GM23248 (cell line): Measurements from ENCODE around the gene SLIT3. TPM values are rescaled to one million over a fixed set of nuclear protein-coding genes. Genes with fewer than 3 reads are reported as not detected.

Experiments used
- DNase-seq: peaks from one replicate; pipeline ENCODE4 v3.0.0-alpha.2; 2015
- H2AFZ ChIP-seq: fragments of 200-600 bp; sonication (generic); 2 replicates; pipeline ENCODE4 v1.6.1; 2016; ENCODE audit warnings: antibody characterized with exemption
- H3F3A ChIP-seq: fragments of 200-600 bp; sonication (generic); 2 replicates; pipeline ENCODE4 v1.6.1; 2016; ENCODE audit warnings: mild to moderate bottlenecking, antibody characterized with exemption, mixed run types; ENCODE audit not compliant: insufficient read depth
- H3K27ac ChIP-seq: fragments of 200-600 bp; sonication (generic); 2 replicates; pipeline ENCODE4 v1.5.1; 2016; ENCODE audit warnings: mild to moderate bottlenecking
- H3K27me3 ChIP-seq: fragments of 200-600 bp; sonication (generic); replicated peaks from 2 replicates; pipeline ENCODE4 v1.6.1; 2016; ENCODE audit warnings: mild to moderate bottlenecking; ENCODE audit not compliant: insufficient read depth
- H3K36me3 ChIP-seq: fragments of 200-600 bp; sonication (generic); 2 replicates; pipeline ENCODE4 v1.6.1; 2016; ENCODE audit warnings: low read depth, mild to moderate bottlenecking
- H3K4me1 ChIP-seq: fragments of 200-600 bp; sonication (generic); 2 replicates; pipeline ENCODE4 v1.6.1; 2016; ENCODE audit warnings: mild to moderate bottlenecking; ENCODE audit not compliant: insufficient read depth
- H3K4me2 ChIP-seq: fragments of 200-600 bp; sonication (generic); one replicate; pipeline ENCODE4 v1.6.1; 2016; ENCODE audit warnings: mild to moderate bottlenecking; ENCODE audit not compliant: unreplicated experiment
- H3K4me3 ChIP-seq: fragments of 200-600 bp; sonication (generic); 2 replicates; pipeline ENCODE4 v1.5.1; 2016; ENCODE audit warnings: mild to moderate bottlenecking
- H3K79me2 ChIP-seq: fragments of 200-600 bp; sonication (generic); 2 replicates; pipeline ENCODE4 v1.6.1; 2016; ENCODE audit warnings: mild to moderate bottlenecking; ENCODE audit not compliant: insufficient read depth
- H3K9ac ChIP-seq: fragments of 200-600 bp; sonication (generic); 2 replicates; pipeline ENCODE4 v1.6.1; 2016; ENCODE audit warnings: mild to moderate bottlenecking
- H3K9me2 ChIP-seq: fragments of 200-600 bp; sonication (generic); 2 replicates; pipeline ENCODE4 v1.6.1; 2016; ENCODE audit warnings: mixed run types, mild to moderate bottlenecking, moderate library complexity; ENCODE audit not compliant: insufficient read depth
- H3K9me3 ChIP-seq: fragments of 200-600 bp; sonication (generic); one replicate; pipeline ENCODE4 v1.6.1; 2017; ENCODE audit warnings: low read depth
- H4K20me1 ChIP-seq: fragments of 200-600 bp; sonication (generic); 2 replicates; pipeline ENCODE4 v1.6.0; 2016; ENCODE audit not compliant: insufficient read depth
- EZH2 ChIP-seq: fragments of 200-600 bp; sonication (generic); IDR thresholded peaks from 2 replicates; pipeline ENCODE4 v1.6.1; 2018; ENCODE audit warnings: antibody characterized with exemption, mild to moderate bottlenecking; ENCODE audit not compliant: insufficient read depth, poor library complexity, severe bottlenecking
- EZH2phosphoT487 ChIP-seq: fragments of 200-600 bp; sonication (generic); IDR thresholded peaks from 2 replicates; pipeline ENCODE4 v1.6.1; 2018; ENCODE audit warnings: antibody characterized with exemption, moderate library complexity, mild to moderate bottlenecking, low read depth; ENCODE audit not compliant: insufficient read depth
- WGBS, 2 experiments: methylation state at CpG; one replicate each; pipeline ENCODE4 v1.1.6; 2015 to 2017; ENCODE audit warnings: low lambda C conversion rate in 2 of 2, low coverage in 1 of 2; ENCODE audit errors: missing lambda C conversion rate in 2 of 2; 5-methylcytosine and 5-hydroxymethylcytosine counted together
- in situ Hi-C: fragments of 300-500 bp; cut with MboI; formaldehyde crosslinking; loops from 2 replicates; pipeline ENCODE4 v1.15.0; 2020
- polyA plus RNA-seq: library from polyadenylated mRNA; unstranded; fragments of >200 nt; fragmentation: Nextera tagmentation; extraction: Ambion mirVana; gene quantifications from 2 replicates; pipeline ENCODE4 v1.2.1, GENCODE V29; 2016
- total RNA-seq: library from RNA; depleted of rRNA; stranded (reverse); fragments of >200 nt; shearing (Covaris generic); gene quantifications from 2 replicates; pipeline ENCODE4 v1.2.3, GENCODE V29; 2014

SLIT3 gene
- total and polyA plus RNA-seq, 2 experiments from 2014 or later, result 61.9 to 100 TPM

GRCh38 chr5:168879331-168879730, 421.6 kb downstream of the SLIT3 start:
- Histone ChIP-seq H3K4me1 (0 out of 2 replicates have a peak, but pooled peaks cover 7% of the 10 kb centered on the region), H3K79me2 (no peaks in the 10 kb centered on the region), H3K9me3 (no peaks in the 10 kb centered on the region), H3K9me2 (no peaks in the 10 kb centered on the region), H3K4me2 (no peak overlapping the region), H3K27ac (no peak overlapping the region), H2AFZ (no peak overlapping the region), H3K36me3 (no peaks in the 10 kb centered on the region), H3K9ac (no peak overlapping the region), H3F3A (no peaks in the 10 kb centered on the region), H3K4me3 (no peak overlapping the region), H4K20me1 (no peaks in the 10 kb centered on the region), H3K27me3 (no peaks in the 10 kb centered on the region)
- in situ Hi-C loops, result no loop called here
- no peak for DNase-seq
- 94 to 97% methylated on average over 2 of the region's 2 CpGs for whole genome bisulfite sequencing, 2 experiments
- TF ChIP-seq EZH2phosphoT487 (no peak), EZH2 (no peak)

- Histone ChIP-seq H3K9me3 (no peaks in the 10 kb centered on the region), H3K4me1 (0 out of 2 replicates have a peak, but pooled peaks cover 7% of the 10 kb centered on the region), H3K36me3 (no peaks in the 10 kb centered on the region), H3K4me3 (no peak overlapping the region), H3K27ac (no peak overlapping the region), H2AFZ (no peak overlapping the region), H4K20me1 (no peaks in the 10 kb centered on the region), H3K4me2 (no peak overlapping the region), H3K27me3 (no peaks in the 10 kb centered on the region), H3F3A (no peaks in the 10 kb centered on the region), H3K9me2 (no peaks in the 10 kb centered on the region), H3K79me2 (no peaks in the 10 kb centered on the region), H3K9ac (no peak overlapping the region)
- DNase-seq, result no peak
- 76 to 77% methylated on average over 10 of the region's 10 CpGs for WGBS, 2 experiments
- in situ Hi-C loops, result no loop called here
- TF ChIP-seq EZH2 (no peak), EZH2phosphoT487 (no peak)
These were observed 422.7 kb downstream of the SLIT3 start for GRCh38 chr5:168878135-168878745.

GRCh38 chr5:168877132-168877892, 423.6 kb downstream of the SLIT3 start:
- no peaks in the 10 kb centered on the region for H3K9me3 ChIP-seq
- H3K79me2 ChIP-seq, result no peaks in the 10 kb centered on the region
- H3K36me3 ChIP-seq, result no peaks in the 10 kb centered on the region
- H3K9ac ChIP-seq, result no peak overlapping the region
- no peaks in the 10 kb centered on the region for H3K9me2 ChIP-seq
- H3K4me3 ChIP-seq, result no peak overlapping the region
- no peak overlapping the region for H3K4me2 ChIP-seq
- in situ Hi-C loops, result no loop called here
- no peak for DNase-seq
- H3F3A ChIP-seq, result no peaks in the 10 kb centered on the region
- no peaks in the 10 kb centered on the region for H3K27me3 ChIP-seq
- H3K27ac ChIP-seq, result no peak overlapping the region
- H4K20me1 ChIP-seq, result no peaks in the 10 kb centered on the region
- no peak for TF ChIP-seq EZH2
- no peak for TF ChIP-seq EZH2phosphoT487
- H3K4me1 ChIP-seq, result 0 out of 2 replicates have a peak, but pooled peaks cover 7% of the 10 kb centered on the region
- WGBS, 2 experiments, result 65 to 66% methylated on average over 9 to 11 of the region's 11 CpGs
- no peak overlapping the region for H2AFZ ChIP-seq

GRCh38 chr5:168876419-168876818, 424.5 kb downstream of the SLIT3 start:
- 0 out of 2 replicates have a peak, but pooled peaks cover 7% of the 10 kb centered on the region for H3K4me1 ChIP-seq
- H3K9ac ChIP-seq, result no peak overlapping the region
- in situ Hi-C loops, result no loop called here
- no peaks in the 10 kb centered on the region for H3K9me2 ChIP-seq
- no peak overlapping the region for H3K4me3 ChIP-seq
- no peaks in the 10 kb centered on the region for H3F3A ChIP-seq
- no peaks in the 10 kb centered on the region for H3K79me2 ChIP-seq
- no peak overlapping the region for H3K4me2 ChIP-seq
- H3K27me3 ChIP-seq, result no peaks in the 10 kb centered on the region
- 98% methylated on average over 3 of the region's 3 CpGs for WGBS, 2 experiments
- H4K20me1 ChIP-seq, result no peaks in the 10 kb centered on the region
- no peaks in the 10 kb centered on the region for H3K9me3 ChIP-seq
- H3K36me3 ChIP-seq, result no peaks in the 10 kb centered on the region
- H3K27ac ChIP-seq, result no peak overlapping the region
- DNase-seq, result no peak
- H2AFZ ChIP-seq, result no peak overlapping the region
- TF ChIP-seq EZH2phosphoT487 (no peak), EZH2 (no peak)
